G401 (cell line): ENCODE data around the gene RMDN3. TPM values are rescaled to one million over a fixed set of nuclear protein-coding genes. Genes with fewer than 3 reads are reported as not detected.

Experiments used
- DNase-seq: peaks from one replicate; pipeline ENCODE4 v3.0.0-alpha.2; 2015; ENCODE audit warnings: low spot score
- in situ Hi-C: cut with HindIII; loops from 2 replicates; pipeline ENCODE4 v1.10.0; 2016; ENCODE audit warnings: low sequenced_read_pairs, mixed read lengths
- total RNA-seq: library from RNA; depleted of rRNA; stranded (reverse); fragments of >200 nt; shearing (Covaris generic); gene quantifications from 2 replicates; pipeline ENCODE4 v1.2.3, GENCODE V29; 2014

Gene RMDN3
- total RNA-seq, 1 experiment from 2014 or later, result 114 TPM

DNA sequence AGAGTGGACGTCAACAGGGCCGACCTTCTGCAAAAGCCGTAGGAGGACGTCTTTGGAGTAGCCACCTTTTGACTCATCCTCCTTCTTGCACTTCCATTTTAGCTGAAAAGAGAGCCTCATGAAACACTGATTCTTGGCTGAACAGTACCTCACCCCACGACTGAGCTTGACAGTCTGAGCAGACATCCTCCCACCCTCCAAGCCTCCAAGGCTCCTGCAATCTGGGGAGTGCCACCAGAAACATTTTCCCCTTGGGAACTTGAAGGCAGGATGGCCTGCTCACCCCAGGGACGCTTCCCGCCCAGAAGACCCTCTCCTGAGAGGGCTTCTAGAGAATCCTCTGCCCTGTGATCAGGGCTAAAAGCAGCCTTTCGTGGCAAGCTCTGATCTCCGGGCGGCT, 20.0 kb upstream of the RMDN3 start:
- in situ Hi-C loops, result no loop called here
- no peak for DNase-seq

DNA sequence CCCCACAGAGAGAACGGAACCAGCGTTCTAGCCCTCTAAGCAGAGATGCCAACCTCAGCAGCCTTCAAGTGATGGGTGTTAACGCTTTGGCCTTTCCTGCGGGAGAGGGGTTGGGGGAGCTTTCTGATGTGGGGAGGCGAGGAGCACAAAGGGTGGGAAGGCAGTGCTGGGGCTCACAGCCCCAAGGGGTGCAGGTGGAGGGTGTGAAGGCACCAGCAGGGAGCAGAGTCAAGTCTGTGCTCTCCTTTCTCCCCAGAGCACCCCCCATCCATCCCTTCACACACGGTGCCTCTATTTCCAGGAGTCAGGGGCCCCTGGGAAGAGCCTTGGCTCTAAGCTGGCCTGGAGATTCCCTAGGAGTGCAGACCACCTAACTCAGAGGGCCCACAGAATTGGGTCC, 18.8 kb upstream of the RMDN3 start:
- no peak for DNase-seq
- in situ Hi-C loops, result no loop called here

DNA sequence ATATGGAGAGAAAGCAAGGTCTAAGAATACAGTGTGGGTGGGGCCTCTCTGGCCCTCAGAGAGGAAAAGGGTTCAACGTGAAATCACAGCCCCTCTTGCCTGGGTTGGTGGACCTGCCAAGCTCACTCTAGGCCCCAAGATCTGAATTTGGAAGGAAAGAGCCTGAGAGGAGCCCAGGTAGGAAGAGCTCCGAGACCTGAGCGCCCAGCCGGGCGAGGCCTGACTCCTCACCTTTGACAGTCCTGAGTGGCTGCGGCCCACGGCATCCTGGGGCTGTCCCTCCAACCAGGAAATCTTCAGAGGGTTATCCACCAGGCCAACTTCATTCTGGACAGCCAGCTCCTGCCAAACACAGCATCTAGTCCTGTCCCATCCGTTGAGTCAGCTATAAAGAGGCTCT, 18.4 kb upstream of the RMDN3 start:
- in situ Hi-C loops, result no loop called here
- no peak for DNase-seq

DNA sequence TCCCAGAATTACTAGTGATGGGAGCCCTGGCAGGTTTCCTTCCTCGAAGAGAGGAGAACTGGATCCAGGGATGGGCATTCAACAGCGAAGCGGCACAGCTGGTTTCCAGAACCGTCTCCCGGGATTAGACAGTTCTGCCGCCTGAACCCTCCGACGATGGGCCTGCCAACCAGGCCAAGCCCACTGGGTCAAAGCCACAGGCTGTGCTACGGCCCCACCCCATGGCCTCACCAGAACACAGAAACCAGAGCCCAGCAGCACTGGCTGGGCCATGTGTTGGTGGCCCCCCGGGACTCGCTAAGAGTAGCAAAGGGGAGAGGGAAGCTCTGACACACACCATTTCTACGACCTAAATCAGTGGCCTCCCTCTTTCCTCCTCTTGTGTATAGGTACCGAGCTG, 17.0 kb upstream of the RMDN3 start:
- in situ Hi-C loops, result no loop called here
- no peak for DNase-seq

DNA sequence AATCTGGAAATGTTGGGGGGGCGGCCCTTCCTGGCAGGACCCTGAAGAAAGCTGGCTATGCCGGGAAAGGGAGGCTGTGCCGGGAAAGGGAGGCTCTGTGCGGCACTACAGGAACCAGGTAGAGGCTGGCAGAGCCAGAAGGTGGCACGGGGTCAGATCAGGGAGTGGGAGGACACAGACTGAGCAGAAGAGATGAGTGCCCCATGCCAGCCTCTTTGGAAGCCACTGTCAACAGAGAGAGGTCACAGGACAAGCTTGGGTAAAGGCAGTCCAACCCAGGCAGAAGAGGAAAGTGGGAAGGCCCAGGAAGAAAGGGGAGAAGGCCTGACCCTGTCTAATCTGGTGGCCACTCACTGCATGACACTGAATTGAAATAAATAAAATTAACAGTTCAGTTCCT, 16.2 kb upstream of the RMDN3 start:
- in situ Hi-C loops, result no loop called here

DNA sequence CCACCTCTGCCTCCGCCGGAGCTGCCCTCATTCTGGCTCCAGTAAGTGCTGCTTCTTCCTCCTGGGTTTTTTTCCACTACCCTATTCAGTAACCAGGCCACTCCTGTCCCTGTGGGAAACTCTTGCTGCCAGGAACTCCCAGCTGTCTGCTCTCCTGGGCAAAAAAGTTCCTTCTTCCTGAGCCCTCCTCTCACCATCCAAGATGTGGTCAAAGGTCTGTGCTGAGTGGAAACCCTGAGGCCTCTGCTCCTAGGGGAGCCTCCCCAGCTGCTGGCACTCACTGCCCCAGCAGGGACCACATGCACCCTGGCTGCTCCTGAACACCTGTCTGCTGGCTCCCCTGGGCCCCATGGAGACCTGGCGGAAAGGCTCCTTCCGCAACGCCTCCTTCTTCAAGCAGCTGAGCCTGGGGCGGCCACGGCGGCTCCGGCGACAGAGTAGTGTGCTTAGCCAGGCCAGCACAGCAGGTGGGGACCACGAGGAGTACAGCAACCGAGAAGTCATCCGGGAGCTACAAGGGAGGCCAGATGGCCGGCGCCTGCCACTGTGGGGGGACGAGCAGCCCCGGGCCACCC, 15.2 kb upstream of the RMDN3 start:
- DNase-seq, result peak; percentile 55
- in situ Hi-C loops, result no loop called here

More for the DNA sequence above, 16.2 kb upstream of the RMDN3 start:
- no peak for DNase-seq

DNA sequence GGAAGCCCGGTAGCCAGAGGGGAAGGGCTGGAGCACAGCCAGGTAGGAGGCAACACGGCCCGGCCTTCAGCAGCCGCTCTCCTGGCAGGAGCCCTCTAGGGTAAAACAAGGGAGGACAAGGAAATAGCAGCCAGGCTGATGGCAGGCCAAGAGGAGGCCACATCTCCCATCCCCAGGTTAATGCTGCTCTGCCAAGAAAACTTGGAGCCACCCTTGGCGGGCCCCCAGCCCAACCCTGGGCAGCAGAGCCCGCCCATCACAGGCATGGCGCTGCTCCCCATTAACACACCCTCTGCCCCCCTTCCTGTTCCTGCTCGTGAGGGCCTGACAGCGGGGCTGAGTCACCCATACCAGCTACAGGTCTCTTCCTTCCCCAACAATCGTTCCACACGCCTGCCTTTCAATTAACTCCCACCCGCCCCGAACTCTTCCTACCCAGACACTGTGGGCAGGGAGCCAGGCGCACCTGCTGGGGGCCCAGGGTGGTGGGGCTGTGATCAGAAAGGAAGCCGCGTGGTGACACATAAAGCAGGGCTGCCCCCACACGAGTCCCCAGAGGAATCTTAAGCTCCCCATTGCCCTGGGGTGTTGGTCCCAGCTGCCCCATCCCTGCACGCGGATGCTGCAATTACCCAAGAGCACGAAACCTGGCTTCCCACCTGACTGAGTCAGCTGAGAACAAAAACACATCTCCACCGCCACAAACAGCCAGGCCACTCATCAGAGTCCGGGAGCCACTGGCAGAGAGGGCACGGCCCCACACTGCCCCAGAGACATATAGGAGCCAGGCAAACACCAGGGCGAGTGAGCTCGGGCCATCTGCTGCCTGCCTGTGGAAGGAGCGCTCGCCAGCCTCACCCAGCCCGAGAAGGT, 14.5 kb upstream of the RMDN3 start, which contains the start of gene C15orf62:
C15orf62 (plus strand) TSS at position 707 of the 873 bp plus-strand sequence. CDS start 516 bp downstream, outside the sequence.
- in situ Hi-C loops, result no loop called here
- DNase-seq, result peak; percentile 78

DNA sequence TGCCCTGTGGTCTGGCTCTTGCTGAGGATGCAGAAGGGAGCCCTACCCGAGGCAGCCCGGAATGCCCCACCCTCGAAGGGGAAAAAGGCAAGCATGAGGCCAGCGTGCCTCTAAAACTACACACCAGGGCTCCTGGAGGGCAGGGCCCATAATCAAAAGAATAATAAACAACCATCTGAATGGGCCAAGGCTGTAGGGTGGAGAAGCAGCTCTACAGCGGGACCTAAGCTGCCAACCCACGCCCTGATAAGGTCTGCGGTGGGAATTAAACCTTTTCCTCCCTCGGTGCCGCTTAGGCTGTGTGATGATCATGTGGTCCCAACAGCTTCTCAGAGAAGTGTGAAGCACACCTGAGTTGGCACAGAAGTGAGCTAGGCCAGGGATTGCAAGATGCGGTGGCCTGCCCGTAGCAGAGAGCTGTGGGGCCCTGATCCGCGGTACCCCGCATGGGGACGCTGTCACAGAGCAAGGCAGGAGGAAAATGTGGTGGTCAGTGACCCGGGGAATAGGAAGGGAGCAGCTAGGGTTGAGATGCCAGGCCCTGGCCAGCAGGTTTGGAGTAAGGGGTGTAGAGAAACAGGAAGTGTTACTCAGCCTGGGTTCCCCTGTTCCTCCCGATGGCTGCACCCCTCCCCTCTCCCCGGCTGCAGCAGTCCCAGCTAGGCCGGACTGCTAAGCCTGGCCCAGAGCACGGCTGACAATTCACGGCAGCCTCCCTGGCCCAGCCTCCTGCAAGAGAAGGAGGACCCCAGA, 13.6 kb upstream of the RMDN3 start:
- in situ Hi-C loops, result no loop called here
- DNase-seq, result peak; percentile 36

DNA sequence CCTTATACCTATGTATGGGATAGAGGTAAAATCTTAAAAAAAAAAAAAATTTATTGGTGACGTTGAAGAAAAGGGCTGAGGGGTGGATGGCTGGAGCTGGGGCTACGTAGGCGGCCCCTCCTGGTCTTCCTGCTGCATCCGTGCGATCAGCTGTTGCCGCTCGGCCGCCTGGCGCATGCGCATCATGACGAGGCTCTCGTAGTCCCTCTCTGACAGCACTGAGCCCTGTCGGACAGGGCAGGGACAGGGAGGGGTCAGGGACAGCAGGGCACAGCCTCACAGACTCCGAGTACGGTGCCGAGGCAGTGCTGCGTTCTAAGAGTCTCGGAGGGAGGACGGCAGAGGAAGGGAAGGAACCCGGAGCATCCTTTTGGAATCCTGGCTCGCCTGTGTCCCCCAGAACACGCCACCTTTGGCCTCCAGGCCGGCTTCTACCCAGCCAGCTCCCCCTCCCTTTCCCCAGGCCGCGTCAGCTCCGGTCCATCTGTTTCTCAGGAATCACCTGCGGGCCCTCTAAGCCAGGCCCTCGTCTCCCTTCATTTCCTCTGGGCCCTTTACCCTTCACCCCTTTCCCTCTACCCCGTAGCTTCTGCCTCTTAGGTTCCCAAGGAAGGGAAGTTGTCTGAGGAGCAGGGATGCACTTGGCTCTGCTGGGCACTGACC, 12.9 kb upstream of the RMDN3 start:
- peak; percentile 90 for DNase-seq
- in situ Hi-C loops, result no loop called here

DNA sequence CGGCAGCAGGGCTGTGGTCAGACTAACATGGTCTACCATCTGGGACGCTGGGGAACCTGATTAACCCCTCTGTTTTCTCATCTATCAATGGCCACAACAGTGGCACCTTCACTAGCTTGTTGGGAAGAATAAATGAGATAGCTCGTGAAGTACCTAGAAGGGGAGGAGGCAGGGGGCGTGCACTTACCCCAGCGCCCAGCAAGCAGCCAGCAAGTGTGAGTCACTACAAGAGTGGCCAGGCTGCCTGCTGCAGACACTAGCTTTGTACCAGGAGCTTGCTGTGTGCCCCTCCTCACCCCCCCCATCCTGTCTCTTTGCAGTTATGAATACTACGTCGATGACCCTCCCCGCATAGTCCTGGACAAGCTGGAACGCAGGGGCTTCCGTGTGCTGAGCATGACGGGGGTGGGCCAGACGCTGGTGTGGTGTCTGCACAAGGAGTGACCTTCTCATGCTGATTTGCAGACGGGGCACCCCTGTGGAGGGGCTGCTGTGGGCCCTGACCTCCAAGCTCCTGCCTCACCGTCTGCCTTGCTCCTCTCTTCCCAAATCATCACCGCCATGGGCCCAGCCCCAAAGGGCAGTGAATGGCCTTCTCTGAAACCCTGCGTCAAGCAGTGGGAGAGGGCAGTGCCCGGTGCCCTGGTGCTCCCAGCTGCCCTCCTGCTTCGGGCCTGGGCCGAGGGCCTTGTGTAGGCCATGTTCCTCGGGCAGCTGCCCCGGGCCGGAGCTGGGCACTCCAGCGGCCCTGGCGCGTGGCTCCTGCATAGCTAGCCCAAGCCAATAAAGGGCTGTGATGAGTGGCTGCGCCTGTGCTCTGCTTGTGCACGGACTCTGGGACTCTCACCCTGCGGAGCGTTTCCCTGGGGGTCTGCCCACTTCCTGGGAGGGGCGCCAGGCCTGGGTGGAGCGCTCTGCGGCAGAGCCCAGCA, 12.1 kb upstream of the RMDN3 start:
- in situ Hi-C loops, result no loop called here
- DNase-seq, result peak; percentile 16

DNA sequence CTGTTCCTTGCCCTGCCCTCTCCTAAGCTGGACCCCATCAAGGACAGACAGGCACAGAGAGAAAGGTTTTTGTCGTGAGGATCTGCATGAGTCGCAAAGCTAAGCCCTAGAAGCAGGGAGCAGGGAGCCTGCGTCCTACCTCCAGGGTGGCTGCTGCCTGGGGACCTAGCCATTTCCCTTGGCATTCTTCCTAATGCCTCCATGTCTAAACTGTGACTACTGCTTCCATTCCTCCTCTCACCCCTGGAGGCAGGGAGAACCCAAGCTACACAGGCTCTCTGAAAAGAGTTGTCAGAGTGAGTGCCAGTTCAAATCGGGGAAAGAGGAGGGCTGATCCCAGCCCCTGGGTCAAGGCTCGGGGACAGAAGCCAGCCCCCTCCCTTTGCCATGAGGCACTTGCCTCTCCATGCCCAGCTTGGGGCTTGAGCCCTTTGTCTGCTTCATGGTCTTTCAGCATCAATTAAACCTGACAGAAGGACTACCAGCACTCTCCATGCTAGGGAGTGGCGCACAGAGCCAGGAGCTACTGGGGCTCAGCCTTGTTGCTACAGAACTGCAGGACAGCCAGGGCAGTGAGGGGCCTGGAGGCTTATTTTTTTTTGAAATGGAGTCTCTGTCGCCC, 11.3 kb upstream of the RMDN3 start:
- in situ Hi-C loops, result no loop called here
- DNase-seq, result peak; percentile 47

DNA sequence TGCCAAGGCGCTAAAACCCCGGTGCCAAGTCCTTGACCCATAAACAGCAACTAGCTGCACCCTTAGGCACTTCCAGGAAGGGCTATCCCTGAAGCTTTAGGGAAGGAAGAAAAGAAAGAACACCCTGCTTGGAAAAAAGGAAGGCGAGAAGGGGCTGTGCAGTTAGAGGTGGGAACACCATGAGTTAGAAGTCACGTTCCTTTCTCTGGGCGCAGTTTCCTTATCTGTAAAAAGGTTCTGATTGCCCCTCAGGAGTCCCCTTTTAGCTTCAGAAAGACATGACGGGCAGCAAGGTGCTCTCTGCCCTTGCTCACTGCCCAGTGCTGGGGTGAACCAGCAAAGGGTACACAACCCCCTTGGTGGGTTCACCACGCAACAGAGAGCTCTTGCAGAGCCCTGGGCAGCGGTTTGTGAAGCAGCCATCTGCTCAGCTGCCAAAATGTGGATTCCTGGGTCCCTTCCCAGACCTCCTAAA, 9.6 kb upstream of the RMDN3 start:
- in situ Hi-C loops, result no loop called here

DNA sequence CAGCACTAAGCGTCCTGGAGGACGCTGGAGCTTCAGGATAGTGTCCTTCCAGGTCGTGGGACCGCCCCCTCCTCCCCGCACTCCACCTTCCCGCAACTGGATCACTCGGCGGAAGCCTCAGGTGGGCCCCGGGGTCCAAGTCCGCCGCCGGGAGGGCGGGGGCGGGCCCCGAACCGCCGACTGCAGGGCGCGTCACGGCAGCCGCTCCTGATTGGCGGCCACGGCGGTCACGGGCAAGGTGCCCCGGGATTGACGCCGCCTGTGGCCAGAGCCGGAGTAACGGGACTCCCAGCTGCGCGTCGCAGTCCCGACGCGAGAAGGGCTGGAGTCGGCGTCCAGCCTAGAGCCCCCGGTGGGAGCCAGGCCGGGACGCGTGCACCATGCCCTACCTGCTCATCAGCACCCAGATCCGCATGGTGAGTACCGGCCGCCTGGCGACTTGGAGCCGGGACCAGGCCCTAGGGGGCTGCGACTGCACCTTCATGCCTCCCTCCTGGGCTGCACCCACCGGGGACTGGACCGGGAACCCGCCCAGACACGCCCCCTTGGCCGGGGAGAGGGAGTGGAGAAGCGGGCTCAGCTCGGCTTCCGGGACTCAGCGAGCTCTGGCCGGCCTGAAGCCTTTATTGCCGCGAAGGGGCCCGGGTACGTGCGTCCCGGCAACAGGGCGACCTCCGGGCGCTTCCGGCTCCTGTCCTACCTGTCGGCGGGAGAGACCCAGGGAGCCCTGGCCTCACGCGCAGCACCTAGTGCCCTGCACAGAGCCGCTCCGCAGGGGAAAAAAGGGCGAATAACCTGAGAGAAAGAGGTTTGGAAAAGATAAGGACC, 9.0 kb upstream of the RMDN3 start, which contains the start of gene GCHFR:
GCHFR (plus strand) TSS at position 268 of the 828 bp plus-strand sequence; CDS start at position 381, 113 bp downstream.
- in situ Hi-C loops, result no loop called here
- peak; percentile 67 for DNase-seq

More for the DNA sequence above, 9.6 kb upstream of the RMDN3 start:
- peak; percentile 45 for DNase-seq

DNA sequence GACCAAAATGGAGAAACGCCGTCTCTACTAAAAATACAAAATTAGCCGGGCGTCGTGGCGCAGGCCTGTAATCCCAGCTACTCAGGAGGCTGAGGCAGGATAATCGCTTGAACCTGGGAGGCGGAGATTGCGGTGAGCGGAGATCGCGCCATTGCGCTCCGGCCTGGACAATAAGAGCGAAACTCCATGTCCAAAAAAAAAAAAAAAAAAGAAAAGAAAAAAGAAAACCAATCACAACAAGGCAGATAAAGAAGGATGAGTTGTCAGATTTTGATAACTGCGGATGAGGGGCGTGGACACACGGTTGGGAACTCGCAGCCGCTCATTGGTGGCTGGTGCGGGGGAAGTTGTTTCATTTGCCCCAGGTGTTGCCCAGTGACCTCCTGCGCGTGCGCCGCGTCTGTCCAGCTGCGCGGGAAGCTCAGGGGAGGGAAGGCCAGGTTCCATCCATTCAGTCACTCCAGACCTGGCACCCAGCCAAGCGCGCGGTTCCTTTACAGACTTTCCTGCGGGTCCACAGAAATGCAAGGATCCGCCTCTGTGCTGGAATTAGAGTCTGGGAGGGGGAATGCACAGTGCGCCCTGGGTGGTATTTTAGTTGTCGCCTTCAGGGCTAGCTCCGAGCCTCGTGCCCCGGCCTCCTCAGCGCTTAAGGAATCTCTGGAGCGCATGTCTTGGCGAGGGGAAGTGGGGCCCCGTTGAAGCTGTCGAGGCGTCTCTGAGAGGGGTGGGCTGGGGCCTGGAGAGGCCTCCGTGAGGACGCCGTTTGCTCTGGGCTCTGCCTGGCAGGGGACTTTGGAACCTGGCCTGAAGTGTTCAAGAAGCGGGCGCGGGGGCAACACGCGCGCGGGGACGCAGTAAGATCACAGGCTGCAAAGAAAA, 8.1 kb upstream of the RMDN3 start:
- in situ Hi-C loops, result no loop called here

DNA sequence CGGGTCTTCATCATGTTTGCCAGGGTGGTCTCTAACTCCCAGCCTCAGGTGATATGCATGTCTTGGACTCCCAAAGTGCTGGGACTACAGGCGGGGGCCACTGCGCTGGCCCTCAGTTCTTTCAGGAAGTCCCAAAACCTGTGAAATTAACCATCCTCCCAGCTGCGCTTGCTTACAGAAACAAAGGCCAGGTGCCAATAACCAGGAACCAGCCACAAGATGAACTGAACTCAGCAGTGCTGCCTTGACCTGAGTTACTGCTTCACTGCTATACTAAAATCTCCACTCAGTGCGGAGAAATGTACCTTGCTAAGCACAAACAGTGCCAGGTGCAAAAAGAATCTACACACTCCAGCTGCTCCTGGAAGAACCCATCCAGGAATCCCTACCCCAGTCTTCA, 4.9 kb upstream of the RMDN3 start:
- DNase-seq, result no peak
- in situ Hi-C loops, result no loop called here

More for the DNA sequence above, 8.1 kb upstream of the RMDN3 start:
- DNase-seq, result peak; percentile 66

DNA sequence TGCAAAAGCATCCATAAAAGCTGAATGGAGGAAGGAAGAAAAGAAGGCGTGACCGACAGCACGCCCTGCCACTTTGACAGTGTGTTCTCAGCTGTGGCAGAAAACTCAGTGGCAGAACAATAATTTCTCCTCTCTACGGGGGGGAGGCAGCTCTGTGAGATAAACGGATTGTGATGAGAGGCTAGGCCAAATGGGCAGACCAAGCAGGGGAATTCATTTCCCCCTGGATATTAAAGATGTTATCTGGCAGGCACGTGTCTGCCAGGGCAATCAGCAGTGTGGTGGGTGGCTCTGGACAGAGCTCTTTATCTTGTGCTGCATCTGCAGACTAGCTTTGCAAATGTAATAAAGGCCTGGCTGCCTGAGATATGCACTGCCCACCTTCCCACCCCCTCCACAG, 1.9 kb upstream of the RMDN3 start:
- in situ Hi-C loops, result no loop called here

More for the DNA sequence above, 1.9 kb upstream of the RMDN3 start:
- peak; percentile 69 for DNase-seq
